C4-2B (cell line): Measurements from ENCODE around the gene GLYATL1B.
A peak's percentile ranks its signal among the peaks of the same experiment; 100 is the strongest.

Experiments used
- H3K27ac ChIP-seq: fragments of 450-650 bp; 2 replicates; pipeline ENCODE4 v1.5.1; 2017
- ZFX ChIP-seq: fragments of 450-650 bp; IDR thresholded peaks from 2 replicates; pipeline ENCODE4 v1.6.1; 2017
- TF ChIP-seq, protein P1 (sequence below): fragments of 450-650 bp; conservative IDR thresholded peaks from 2 replicates; pipeline ENCODE4 v1.5.1; 2017; ENCODE audit warnings: mild to moderate bottlenecking

The GLYATL1B gene

DNA sequence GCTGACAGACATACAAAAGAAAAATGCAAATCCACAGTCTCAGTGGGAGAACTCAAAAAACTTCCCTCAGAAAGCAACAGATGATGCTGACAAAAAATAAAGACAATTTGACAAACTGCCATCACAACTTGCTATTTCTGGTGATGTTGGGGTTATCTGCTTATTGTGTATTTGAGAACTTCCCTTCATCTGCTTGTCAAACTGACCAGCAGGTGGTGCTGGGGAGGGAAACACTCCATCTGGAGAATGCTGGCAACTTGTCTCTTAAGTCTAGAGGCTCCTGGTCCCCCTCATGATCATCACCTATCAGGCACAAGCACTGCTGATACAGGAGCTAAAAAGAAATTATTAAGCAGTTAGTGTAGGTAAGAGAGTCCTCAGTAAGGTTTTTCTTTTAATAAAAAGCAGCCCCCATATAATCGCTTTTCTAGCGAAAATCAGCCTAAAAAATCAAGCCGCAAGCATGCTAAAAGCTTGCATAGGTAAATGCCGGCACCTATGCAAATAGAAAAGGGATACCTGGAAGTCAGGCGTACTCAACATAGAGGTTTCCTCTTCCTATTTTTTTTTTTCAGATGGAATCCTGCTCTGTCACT lies 11.1 kb downstream of the GLYATL1B start:
- TF ChIP-seq, protein P1, sequence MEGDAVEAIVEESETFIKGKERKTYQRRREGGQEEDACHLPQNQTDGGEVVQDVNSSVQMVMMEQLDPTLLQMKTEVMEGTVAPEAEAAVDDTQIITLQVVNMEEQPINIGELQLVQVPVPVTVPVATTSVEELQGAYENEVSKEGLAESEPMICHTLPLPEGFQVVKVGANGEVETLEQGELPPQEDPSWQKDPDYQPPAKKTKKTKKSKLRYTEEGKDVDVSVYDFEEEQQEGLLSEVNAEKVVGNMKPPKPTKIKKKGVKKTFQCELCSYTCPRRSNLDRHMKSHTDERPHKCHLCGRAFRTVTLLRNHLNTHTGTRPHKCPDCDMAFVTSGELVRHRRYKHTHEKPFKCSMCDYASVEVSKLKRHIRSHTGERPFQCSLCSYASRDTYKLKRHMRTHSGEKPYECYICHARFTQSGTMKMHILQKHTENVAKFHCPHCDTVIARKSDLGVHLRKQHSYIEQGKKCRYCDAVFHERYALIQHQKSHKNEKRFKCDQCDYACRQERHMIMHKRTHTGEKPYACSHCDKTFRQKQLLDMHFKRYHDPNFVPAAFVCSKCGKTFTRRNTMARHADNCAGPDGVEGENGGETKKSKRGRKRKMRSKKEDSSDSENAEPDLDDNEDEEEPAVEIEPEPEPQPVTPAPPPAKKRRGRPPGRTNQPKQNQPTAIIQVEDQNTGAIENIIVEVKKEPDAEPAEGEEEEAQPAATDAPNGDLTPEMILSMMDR, result peak; percentile 67
- TF ChIP-seq ZFX, result no peak
- peak overlapping the region; percentile 58 for H3K27ac ChIP-seq

DNA sequence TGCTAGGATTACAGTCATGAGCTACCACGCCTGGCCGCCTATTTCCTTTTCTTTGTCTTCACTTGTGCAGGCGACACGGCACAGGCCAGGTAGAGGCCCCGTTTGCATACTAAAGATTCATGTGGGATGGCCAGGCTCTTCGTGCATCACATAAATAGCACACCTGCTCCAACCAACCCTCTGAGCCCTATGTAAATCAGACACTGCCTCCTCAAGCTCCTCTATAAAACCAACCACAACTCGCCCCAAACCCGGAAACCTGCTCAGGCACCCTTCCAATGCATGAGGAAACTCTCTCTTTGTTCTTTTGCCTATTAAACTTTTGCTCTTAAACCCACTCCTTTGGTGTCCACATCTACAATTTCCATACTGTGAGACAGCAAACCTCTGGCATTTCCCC lies 11.8 kb downstream of the GLYATL1B start:
- H3K27ac ChIP-seq, result peak overlapping the region; percentile 58

DNA sequence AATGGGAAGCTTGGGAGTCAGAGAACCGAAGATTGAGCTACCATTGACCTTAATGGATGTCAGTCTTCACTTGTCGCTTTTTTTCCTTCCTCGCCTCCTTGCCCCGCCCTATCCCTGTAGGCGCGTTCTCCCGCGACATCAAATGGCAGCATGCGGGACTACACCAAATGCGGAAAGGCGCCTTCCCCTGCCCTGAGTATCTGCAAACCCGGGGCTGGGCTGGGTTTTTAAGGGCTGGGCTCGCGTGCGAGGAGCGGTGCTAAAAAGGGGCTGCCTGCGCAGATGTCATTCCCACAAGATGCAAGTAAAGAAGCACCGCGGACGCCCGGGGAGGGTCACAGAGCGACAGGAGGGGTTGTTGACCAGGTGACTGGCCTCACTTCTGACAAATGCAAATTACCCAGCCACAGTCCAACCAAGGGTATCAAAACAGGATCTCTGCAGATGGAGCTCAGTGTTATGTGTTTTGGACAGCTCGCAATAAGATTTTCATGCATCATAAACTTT lies 16.2 kb downstream of the GLYATL1B start:
- H3K27ac ChIP-seq, result no peak overlapping the region
- TF ChIP-seq ZFX, result no peak
- TF ChIP-seq, protein P1, result peak; percentile 31

DNA sequence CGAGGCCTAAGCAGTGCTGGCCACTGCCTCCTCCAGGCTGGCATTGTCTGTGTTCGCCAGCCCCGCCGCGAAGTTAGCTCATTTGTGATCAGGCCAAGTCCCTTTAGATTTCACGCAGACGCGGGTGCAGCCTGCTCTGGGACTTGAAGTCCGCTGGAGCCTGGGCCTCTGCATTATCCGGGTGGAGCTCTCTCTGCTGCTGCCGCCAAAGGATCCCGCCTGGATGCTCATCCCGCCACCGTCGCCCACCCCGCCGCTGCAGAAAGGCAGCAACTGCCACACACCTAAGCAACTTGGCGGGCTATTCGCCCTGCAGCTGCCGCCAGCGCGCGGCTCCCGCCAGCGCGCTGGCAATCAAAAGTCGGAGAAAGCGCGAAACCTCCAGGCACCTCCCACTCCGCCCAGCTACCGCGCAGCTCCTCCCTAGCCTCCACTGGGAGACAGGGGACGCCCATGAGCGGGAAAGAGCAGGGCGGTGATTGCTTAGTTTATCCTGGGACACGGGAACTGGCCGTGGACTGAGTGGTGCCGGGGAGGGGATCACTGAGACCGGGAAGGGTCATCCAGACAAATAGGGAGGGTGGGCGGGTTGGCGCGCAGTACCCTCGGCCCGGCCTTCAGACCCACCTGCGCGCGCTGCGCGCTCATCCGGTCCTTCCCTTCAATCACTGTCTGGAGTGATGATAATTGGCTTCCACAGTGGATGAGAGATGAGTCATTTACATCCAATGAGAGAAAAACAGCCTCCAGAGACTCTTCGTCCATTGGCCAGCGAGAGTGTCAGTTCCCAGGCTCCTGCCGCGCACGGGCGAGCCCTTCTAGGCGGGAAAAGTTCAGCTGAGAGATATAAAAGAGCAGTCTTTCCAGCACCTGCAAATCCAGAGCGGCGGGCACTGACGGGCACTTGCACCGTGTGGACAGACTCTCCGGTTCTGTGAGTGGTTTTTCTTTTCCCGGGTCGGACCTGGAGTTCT lies 20.5 kb downstream of the GLYATL1B start, which contains the start of gene FAM111B:
TSS of gene FAM111B (plus strand) at position 875 of the 974 bp plus-strand sequence. CDS start 2,389 bp downstream, outside the sequence.
- peak within 1 kb of the TSS; percentile 74 for H3K27ac ChIP-seq
- TF ChIP-seq, protein P1, result peak; percentile 10; the same call in 1 of the 2 replicates
- TF ChIP-seq ZFX, result peak; percentile 31; the same call in 1 of the 2 replicates

DNA sequence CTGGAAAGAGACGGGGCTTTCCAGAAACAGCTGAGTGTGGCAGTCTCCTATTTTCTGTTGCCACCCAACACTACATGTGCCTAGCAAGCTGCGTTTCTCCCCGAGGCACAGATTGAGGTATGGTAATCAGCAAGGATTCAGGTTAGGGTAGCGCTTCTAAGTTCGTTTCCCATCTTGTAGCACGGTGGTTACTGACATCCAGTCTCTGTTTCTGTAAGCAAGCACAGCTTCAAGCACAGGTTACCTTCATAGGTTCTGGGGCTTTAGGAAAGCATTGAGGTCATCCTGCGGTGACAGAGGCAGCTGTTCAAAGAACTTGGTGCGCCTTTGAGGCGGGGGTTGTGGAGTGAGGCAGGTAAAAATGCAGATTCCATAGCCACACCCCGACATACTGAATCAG lies 21.6 kb downstream of the GLYATL1B start:
- H3K27ac ChIP-seq, result peak overlapping the region; percentile 74

DNA sequence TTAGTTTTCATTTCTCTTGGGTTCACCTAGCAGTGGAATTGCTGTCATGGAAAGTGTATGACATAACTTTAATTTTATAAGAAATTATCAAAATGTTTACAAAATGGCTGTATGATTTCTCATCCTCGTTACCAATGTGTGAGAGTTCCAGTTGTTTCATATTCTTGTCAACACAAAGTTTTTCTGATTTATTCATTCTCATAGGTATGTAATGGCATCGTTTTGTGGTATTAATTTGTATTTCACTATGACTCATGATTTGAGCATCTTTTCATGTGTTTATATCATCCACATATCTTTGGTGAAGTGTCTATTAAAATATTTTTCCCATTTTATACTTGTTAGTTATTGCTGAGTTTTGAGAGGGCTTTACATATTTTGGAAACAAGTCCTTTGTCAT lies 26.4 kb downstream of the GLYATL1B start:
- no peak overlapping the region for H3K27ac ChIP-seq
- no peak for TF ChIP-seq ZFX
- TF ChIP-seq, protein P1, result no peak

DNA sequence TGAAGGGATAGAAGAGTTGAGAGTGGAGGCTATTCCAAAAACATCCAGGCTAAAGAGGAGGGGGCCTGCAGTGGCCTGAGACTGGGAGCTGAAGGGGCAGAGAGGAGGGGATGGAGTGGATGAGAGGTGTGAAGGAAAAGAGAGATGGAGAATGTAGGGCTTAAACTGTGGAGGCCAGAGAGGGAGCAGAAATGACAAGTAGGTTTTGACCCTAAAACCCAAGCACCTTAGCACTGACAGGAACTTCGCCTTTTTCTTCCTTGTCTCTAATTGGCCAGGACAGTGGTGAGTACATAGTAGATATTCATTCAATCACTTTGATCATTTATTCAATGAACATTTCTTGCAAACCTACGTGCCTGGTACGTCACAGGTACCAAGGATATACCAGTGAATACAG lies 28.2 kb downstream of the GLYATL1B start:
- TF ChIP-seq ZFX, result no peak
- TF ChIP-seq, protein P1, result no peak
- H3K27ac ChIP-seq, result no peak overlapping the region

DNA sequence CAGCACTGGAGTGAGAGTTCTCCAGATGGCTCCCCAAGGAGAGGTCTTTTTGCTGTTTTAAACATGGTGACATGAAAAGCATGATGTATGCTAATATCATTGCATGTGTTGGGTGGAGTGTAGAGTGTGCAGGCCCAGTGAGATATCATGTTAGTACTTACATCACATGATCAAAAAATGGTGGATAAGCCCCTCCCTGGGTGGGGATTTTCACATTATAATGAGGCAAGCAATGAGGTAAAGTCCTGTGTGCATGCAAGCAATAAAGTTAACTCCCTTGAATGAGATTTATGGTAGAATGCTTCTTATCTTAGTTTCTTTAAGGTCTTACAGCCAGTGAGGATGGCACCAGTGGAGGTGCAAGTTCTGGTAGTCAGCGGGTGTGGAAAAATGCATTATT lies 29.4 kb downstream of the GLYATL1B start:
- H3K27ac ChIP-seq, result no peak overlapping the region
- no peak for TF ChIP-seq ZFX
- TF ChIP-seq, protein P1, result no peak
